IgD-negative memory B cell (primary cell): ENCODE results near the gene RNF215. TPM values are rescaled to one million over a fixed set of nuclear protein-coding genes. Genes with fewer than 3 reads are reported as not detected.

Experiments used
- H3K27ac Mint-ChIP-seq, 3 donors: one replicate each; pipeline ENCODE4 v1.8.0; 2020 to 2022; ENCODE audit warnings: mild to moderate bottlenecking in 3 of 3, mixed read lengths in 3 of 3, moderate library complexity in 1 of 3
- H3K27me3 Mint-ChIP-seq: one replicate; pipeline ENCODE4 v1.8.0; 2021; ENCODE audit warnings: mixed read lengths
- H3K36me3 Mint-ChIP-seq: one replicate; pipeline ENCODE4 v1.8.0; 2020; ENCODE audit warnings: mild to moderate bottlenecking, mixed read lengths
- H3K4me1 Mint-ChIP-seq, 3 donors: one replicate each; pipeline ENCODE4 v1.8.0; 2020 to 2022; ENCODE audit warnings: mixed read lengths in 3 of 3, mild to moderate bottlenecking in 1 of 3
- H3K4me3 Mint-ChIP-seq, 4 donors: one replicate each; pipeline ENCODE4 v1.8.0; 2020 to 2022; ENCODE audit warnings: mild to moderate bottlenecking in 4 of 4, mixed read lengths in 4 of 4, moderate library complexity in 3 of 4
- H3K9me3 Mint-ChIP-seq, 3 donors: one replicate each; pipeline ENCODE4 v1.8.0; 2020 to 2021; ENCODE audit warnings: mixed read lengths in 3 of 3, mild to moderate bottlenecking in 1 of 3
- polyA plus RNA-seq: library from polyadenylated mRNA; unstranded; fragments of 300-500 nt; fragmentation: Illumina TruSeq; gene quantifications from one replicate; pipeline ENCODE4 v1.2.3, GENCODE V29; 2021

Gene RNF215
- polyA plus RNA-seq, 1 donor from 2014 or later: 0.20 TPM

GRCh38 chr22:30425327-30425615 lies 38.1 kb upstream of the RNF215 start:
- no peaks in the 10 kb centered on the region for H3K27me3 Mint-ChIP-seq
- no peaks in the 10 kb centered on the region for H3K36me3 Mint-ChIP-seq
- peak overlapping the region; percentile 91 to 96 (median 96) for H3K4me3 Mint-ChIP-seq
- peak overlapping the region; percentile 81 to 99 (median 95) for H3K27ac Mint-ChIP-seq
- H3K9me3 Mint-ChIP-seq: no peaks in the 10 kb centered on the region
- peaks cover 21 to 31% (median 28%) of the 10 kb centered on the region in 3 donors for H3K4me1 Mint-ChIP-seq

- no peaks in the 10 kb centered on the region for H3K36me3 Mint-ChIP-seq
- peaks cover 21 to 31% (median 28%) of the 10 kb centered on the region in 3 donors for H3K4me1 Mint-ChIP-seq
- no peaks in the 10 kb centered on the region for H3K27me3 Mint-ChIP-seq
- H3K9me3 Mint-ChIP-seq: no peaks in the 10 kb centered on the region
- H3K27ac Mint-ChIP-seq: peak overlapping the region; percentile 81 to 99 (median 98)
- peak overlapping the region; percentile 91 to 99 (median 96) for H3K4me3 Mint-ChIP-seq
Measured at GRCh38 chr22:30424534-30425326, 37.5 kb upstream of the RNF215 start.

GRCh38 chr22:30423959-30424533 lies 36.8 kb upstream of the RNF215 start:
- H3K4me3 Mint-ChIP-seq: peak overlapping the region; percentile 91 to 99 (median 96)
- no peaks in the 10 kb centered on the region for H3K9me3 Mint-ChIP-seq
- no peaks in the 10 kb centered on the region for H3K27me3 Mint-ChIP-seq
- no peaks in the 10 kb centered on the region for H3K36me3 Mint-ChIP-seq
- peak overlapping the region; percentile 81 to 98 (median 95) for H3K27ac Mint-ChIP-seq
- peaks cover 21 to 31% (median 28%) of the 10 kb centered on the region in 3 donors for H3K4me1 Mint-ChIP-seq

- peak overlapping the region; percentile 91 to 99 (median 96) for H3K4me3 Mint-ChIP-seq
- H3K9me3 Mint-ChIP-seq: no peaks in the 10 kb centered on the region
- peak overlapping the region; percentile 81 to 98 (median 95) for H3K27ac Mint-ChIP-seq
- H3K36me3 Mint-ChIP-seq: no peaks in the 10 kb centered on the region
- H3K27me3 Mint-ChIP-seq: no peaks in the 10 kb centered on the region
- peaks cover 21 to 31% (median 28%) of the 10 kb centered on the region in 3 donors for H3K4me1 Mint-ChIP-seq
Measured at GRCh38 chr22:30423301-30423958, 36.2 kb upstream of the RNF215 start.

GRCh38 chr22:30422481-30423300 lies 35.5 kb upstream of the RNF215 start:
- no peaks in the 10 kb centered on the region for H3K9me3 Mint-ChIP-seq
- peaks cover 21 to 31% (median 28%) of the 10 kb centered on the region in 3 donors for H3K4me1 Mint-ChIP-seq
- H3K36me3 Mint-ChIP-seq: no peaks in the 10 kb centered on the region
- peak overlapping the region; percentile 91 to 99 (median 96) for H3K4me3 Mint-ChIP-seq
- no peaks in the 10 kb centered on the region for H3K27me3 Mint-ChIP-seq
- H3K27ac Mint-ChIP-seq: peak overlapping the region in 2 of 3 donors; percentile 67 to 95

GRCh38 chr22:30421695-30422480 lies 34.7 kb upstream of the RNF215 start:
- H3K27me3 Mint-ChIP-seq: no peaks in the 10 kb centered on the region
- H3K4me1 Mint-ChIP-seq: peaks cover 21 to 29% (median 27%) of the 10 kb centered on the region in 3 donors
- peak overlapping the region in 3 of 4 donors; percentile 78 to 96 (median 91) for H3K4me3 Mint-ChIP-seq
- no peaks in the 10 kb centered on the region for H3K36me3 Mint-ChIP-seq
- peak overlapping the region in 2 of 3 donors; percentile 67 to 95 for H3K27ac Mint-ChIP-seq
- H3K9me3 Mint-ChIP-seq: no peaks in the 10 kb centered on the region

- Mint-ChIP-seq H3K4me1 (peaks cover 13 to 26% (median 17%) of the 10 kb centered on the region in 3 donors), H3K36me3 (peaks cover 4% of the 10 kb centered on the region), H3K27me3 (no peaks in the 10 kb centered on the region), H3K9me3 (no peaks in the 10 kb centered on the region), H3K27ac (peak overlapping the region in 1 of 3 donors; percentile 85), H3K4me3 (peak overlapping the region in 2 of 4 donors; percentile 33 to 54)
Measured at GRCh38 chr22:30420347-30421125, 33.3 kb upstream of the RNF215 start.

- no peak overlapping the region for H3K27ac Mint-ChIP-seq
- no peaks in the 10 kb centered on the region for H3K9me3 Mint-ChIP-seq
- no peaks in the 10 kb centered on the region for H3K27me3 Mint-ChIP-seq
- H3K4me1 Mint-ChIP-seq: peaks cover 0 to 3% (median 0%) of the 10 kb centered on the region in 3 donors
- peaks cover 12% of the 10 kb centered on the region for H3K36me3 Mint-ChIP-seq
- H3K4me3 Mint-ChIP-seq: no peak overlapping the region
Measured at GRCh38 chr22:30416837-30417236, 29.6 kb upstream of the RNF215 start.

- Mint-ChIP-seq H3K27ac (no peak overlapping the region), H3K4me3 (no peak overlapping the region), H3K27me3 (no peaks in the 10 kb centered on the region), H3K36me3 (peaks cover 12% of the 10 kb centered on the region), H3K4me1 (no peaks in the 10 kb centered on the region), H3K9me3 (no peaks in the 10 kb centered on the region)
Measured at GRCh38 chr22:30416403-30416802, 29.2 kb upstream of the RNF215 start.

- no peaks in the 10 kb centered on the region for H3K27me3 Mint-ChIP-seq
- H3K4me1 Mint-ChIP-seq: no peaks in the 10 kb centered on the region
- H3K27ac Mint-ChIP-seq: peak overlapping the region in 1 of 3 donors; percentile 84
- peaks cover 12% of the 10 kb centered on the region for H3K36me3 Mint-ChIP-seq
- no peaks in the 10 kb centered on the region for H3K9me3 Mint-ChIP-seq
- H3K4me3 Mint-ChIP-seq: no peak overlapping the region
Measured at GRCh38 chr22:30414525-30415047, 27.4 kb upstream of the RNF215 start.

- Mint-ChIP-seq H3K4me1 (no peaks in the 10 kb centered on the region), H3K27ac (peak overlapping the region in 2 of 3 donors; percentile 54 to 84), H3K9me3 (no peaks in the 10 kb centered on the region), H3K4me3 (no peak overlapping the region), H3K36me3 (peaks cover 12% of the 10 kb centered on the region), H3K27me3 (no peaks in the 10 kb centered on the region)
Measured at GRCh38 chr22:30413745-30414524, 26.7 kb upstream of the RNF215 start.

- Mint-ChIP-seq H3K36me3 (peaks cover 12% of the 10 kb centered on the region), H3K4me3 (no peak overlapping the region), H3K9me3 (no peaks in the 10 kb centered on the region), H3K27me3 (no peaks in the 10 kb centered on the region), H3K27ac (no peak overlapping the region), H3K4me1 (no peaks in the 10 kb centered on the region)
Measured at GRCh38 chr22:30413001-30413400, 25.8 kb upstream of the RNF215 start.

GRCh38 chr22:30411780-30412179 lies 24.6 kb upstream of the RNF215 start:
- no peak overlapping the region for H3K4me3 Mint-ChIP-seq
- no peak overlapping the region for H3K27ac Mint-ChIP-seq
- no peaks in the 10 kb centered on the region for H3K9me3 Mint-ChIP-seq
- H3K36me3 Mint-ChIP-seq: peaks cover 12% of the 10 kb centered on the region
- no peaks in the 10 kb centered on the region for H3K27me3 Mint-ChIP-seq
- no peaks in the 10 kb centered on the region for H3K4me1 Mint-ChIP-seq
